Measurements from ENCODE around the gene PYROXD2.

Gene PYROXD2

DNA sequence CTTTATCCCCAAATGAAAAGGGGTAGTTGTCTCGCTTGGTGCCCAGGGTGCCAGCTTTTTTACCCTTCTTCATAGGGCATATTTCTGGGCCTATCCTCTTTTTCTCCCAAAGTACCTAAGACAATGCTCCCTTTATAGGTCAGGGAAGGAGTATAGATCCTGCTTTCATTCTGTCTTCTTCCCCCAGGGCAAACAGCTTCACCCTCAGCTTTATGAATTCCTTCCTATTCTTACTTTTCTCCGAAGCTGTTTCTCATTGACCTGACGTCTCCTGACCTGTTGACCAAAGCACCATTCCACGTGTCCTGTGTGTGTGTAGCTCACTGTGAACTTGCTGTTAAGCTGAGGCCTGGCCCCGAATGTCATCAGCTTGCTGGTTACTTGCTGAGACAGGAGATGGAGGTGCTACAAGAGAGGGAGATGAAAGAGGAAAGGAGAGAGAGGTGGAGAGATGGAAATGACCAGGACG is 48.9 kb downstream of the PYROXD2 start (continued):
- TF ChIP-seq ZFP30 (CRISPR knock-in tag; IDR thresholded peaks at IDR 0.05) (no peak), ZNF565 (CRISPR knock-in tag; conservative IDR thresholded peaks at IDR 0.05; ENCODE audit: low read depth) (no peak), ISL1 (CRISPR knock-in tag; IDR thresholded peaks at IDR 0.05) (no peak), ESRRG (CRISPR knock-in tag; IDR thresholded peaks at IDR 0.05) (no peak)
- TF ChIP-seq, protein P1, sequence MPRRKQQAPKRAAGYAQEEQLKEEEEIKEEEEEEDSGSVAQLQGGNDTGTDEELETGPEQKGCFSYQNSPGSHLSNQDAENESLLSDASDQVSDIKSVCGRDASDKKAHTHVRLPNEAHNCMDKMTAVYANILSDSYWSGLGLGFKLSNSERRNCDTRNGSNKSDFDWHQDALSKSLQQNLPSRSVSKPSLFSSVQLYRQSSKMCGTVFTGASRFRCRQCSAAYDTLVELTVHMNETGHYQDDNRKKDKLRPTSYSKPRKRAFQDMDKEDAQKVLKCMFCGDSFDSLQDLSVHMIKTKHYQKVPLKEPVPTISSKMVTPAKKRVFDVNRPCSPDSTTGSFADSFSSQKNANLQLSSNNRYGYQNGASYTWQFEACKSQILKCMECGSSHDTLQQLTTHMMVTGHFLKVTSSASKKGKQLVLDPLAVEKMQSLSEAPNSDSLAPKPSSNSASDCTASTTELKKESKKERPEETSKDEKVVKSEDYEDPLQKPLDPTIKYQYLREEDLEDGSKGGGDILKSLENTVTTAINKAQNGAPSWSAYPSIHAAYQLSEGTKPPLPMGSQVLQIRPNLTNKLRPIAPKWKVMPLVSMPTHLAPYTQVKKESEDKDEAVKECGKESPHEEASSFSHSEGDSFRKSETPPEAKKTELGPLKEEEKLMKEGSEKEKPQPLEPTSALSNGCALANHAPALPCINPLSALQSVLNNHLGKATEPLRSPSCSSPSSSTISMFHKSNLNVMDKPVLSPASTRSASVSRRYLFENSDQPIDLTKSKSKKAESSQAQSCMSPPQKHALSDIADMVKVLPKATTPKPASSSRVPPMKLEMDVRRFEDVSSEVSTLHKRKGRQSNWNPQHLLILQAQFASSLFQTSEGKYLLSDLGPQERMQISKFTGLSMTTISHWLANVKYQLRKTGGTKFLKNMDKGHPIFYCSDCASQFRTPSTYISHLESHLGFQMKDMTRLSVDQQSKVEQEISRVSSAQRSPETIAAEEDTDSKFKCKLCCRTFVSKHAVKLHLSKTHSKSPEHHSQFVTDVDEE (CRISPR knock-in tag; IDR thresholded peaks at IDR 0.05) = no peak

GRCh38 chr10:98365406-98366061 is 49.4 kb downstream of the PYROXD2 start:
- ATAC-seq = no peak
- TF ChIP-seq OSR1 (CRISPR knock-in tag; IDR thresholded peaks at IDR 0.05) (no peak), ISL1 (CRISPR knock-in tag; IDR thresholded peaks at IDR 0.05) (no peak), ZNF70 (CRISPR knock-in tag; IDR thresholded peaks at IDR 0.05) (no peak), ZFP30 (CRISPR knock-in tag; IDR thresholded peaks at IDR 0.05) (no peak)

DNA sequence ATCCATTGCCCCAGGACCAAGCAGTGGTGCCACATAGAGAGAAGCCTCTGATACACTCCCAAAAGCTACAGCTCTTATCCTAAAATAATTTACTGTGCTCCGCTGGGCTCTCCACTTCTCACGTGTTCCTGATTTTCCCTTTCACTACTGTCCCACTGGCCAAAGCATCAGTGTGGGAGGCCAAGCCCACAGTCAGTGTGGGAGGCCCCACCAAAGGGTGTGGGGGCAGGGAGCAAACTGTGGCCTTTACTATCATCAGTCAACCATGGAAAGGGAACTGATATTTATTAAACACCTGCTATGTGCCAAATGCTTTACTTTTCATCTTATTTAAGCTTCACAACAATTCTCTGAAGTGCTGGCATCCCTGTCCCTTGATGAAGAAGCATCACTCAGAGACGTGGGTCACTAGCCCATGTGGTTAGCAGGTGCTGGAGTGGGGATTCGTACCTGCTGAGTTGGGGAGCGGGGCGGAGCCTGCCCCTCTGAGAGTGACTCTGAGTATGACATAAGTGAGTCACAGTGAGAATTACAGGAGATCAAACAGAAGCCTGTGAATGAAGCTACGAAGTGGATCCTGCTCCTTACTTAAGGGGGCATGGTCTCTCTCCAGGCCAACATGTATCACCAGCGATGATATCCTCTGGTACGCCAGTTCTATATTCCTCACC is 50.4 kb downstream of the PYROXD2 start:
- no peak for TF ChIP-seq PATZ1 (CRISPR knock-in tag; IDR thresholded peaks at IDR 0.05; ENCODE audit: borderline replicate concordance)
- TF ChIP-seq ISL1 (CRISPR knock-in tag; IDR thresholded peaks at IDR 0.05) = no peak
- TF ChIP-seq ARNTL (CRISPR knock-in tag; IDR thresholded peaks at IDR 0.05; ENCODE audit: borderline replicate concordance, low read depth) = no peak
- no peak for TF ChIP-seq ZNF8 (CRISPR knock-in tag; IDR thresholded peaks at IDR 0.05)
- no peak for TF ChIP-seq ZNF565 (CRISPR knock-in tag; conservative IDR thresholded peaks at IDR 0.05; ENCODE audit: low read depth)
- no peak for TF ChIP-seq CSDC2 (CRISPR knock-in tag; IDR thresholded peaks at IDR 0.05)
- TF ChIP-seq SNAI2 (CRISPR knock-in tag; IDR thresholded peaks at IDR 0.05) = no peak
- TF ChIP-seq, protein P1 (CRISPR knock-in tag; IDR thresholded peaks at IDR 0.05) = no peak
- TF ChIP-seq ZFP3 (CRISPR knock-in tag; IDR thresholded peaks at IDR 0.05) = no peak
- no peak for TF ChIP-seq PPARA (CRISPR knock-in tag; IDR thresholded peaks at IDR 0.05; ENCODE audit: borderline replicate concordance)
- no peak for TF ChIP-seq ESRRG (CRISPR knock-in tag; IDR thresholded peaks at IDR 0.05)
- TF ChIP-seq ZFP30 (CRISPR knock-in tag; IDR thresholded peaks at IDR 0.05) = no peak
- TF ChIP-seq, protein P2, sequence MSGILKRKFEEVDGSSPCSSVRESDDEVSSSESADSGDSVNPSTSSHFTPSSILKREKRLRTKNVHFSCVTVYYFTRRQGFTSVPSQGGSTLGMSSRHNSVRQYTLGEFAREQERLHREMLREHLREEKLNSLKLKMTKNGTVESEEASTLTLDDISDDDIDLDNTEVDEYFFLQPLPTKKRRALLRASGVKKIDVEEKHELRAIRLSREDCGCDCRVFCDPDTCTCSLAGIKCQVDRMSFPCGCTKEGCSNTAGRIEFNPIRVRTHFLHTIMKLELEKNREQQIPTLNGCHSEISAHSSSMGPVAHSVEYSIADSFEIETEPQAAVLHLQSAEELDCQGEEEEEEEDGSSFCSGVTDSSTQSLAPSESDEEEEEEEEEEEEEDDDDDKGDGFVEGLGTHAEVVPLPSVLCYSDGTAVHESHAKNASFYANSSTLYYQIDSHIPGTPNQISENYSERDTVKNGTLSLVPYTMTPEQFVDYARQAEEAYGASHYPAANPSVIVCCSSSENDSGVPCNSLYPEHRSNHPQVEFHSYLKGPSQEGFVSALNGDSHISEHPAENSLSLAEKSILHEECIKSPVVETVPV (CRISPR knock-in tag; IDR thresholded peaks at IDR 0.05) = no peak
- no peak for ATAC-seq

DNA sequence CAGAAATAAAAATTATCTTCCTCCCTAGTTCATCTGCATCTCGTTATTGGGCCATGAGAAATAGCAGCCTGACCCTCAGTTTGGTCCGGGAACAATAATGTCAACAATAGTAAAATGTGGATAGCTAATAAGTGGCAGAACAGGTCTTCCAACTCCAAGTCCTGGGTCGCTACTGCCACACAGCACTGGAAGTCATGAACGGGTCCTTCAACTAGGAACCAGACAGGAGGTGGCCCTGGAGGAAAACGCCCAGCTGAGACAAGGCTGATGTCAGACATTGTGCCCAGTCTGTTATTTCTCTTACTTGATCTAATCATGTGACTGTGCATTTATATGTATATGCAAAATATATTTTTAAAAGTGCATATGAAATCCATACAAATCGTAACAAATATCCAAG is 51.8 kb downstream of the PYROXD2 start:
- TF ChIP-seq ARNTL (CRISPR knock-in tag; IDR thresholded peaks at IDR 0.05; ENCODE audit: borderline replicate concordance, low read depth) (no peak), CSDC2 (CRISPR knock-in tag; IDR thresholded peaks at IDR 0.05) (no peak), SNAI2 (CRISPR knock-in tag; IDR thresholded peaks at IDR 0.05) (no peak), ZNF8 (CRISPR knock-in tag; IDR thresholded peaks at IDR 0.05) (no peak), ZFP30 (CRISPR knock-in tag; IDR thresholded peaks at IDR 0.05) (no peak), PATZ1 (CRISPR knock-in tag; IDR thresholded peaks at IDR 0.05; ENCODE audit: borderline replicate concordance) (no peak), ZFP3 (CRISPR knock-in tag; IDR thresholded peaks at IDR 0.05) (no peak), BACH2 (CRISPR knock-in tag; IDR thresholded peaks at IDR 0.05; ENCODE audit: borderline replicate concordance) (no peak), RARB (CRISPR knock-in tag; IDR thresholded peaks at IDR 0.05) (no peak), PPARA (CRISPR knock-in tag; IDR thresholded peaks at IDR 0.05; ENCODE audit: borderline replicate concordance) (no peak), ZC3H10 (CRISPR knock-in tag; IDR thresholded peaks at IDR 0.05) (no peak), ESRRG (CRISPR knock-in tag; IDR thresholded peaks at IDR 0.05) (no peak), ZNF565 (CRISPR knock-in tag; conservative IDR thresholded peaks at IDR 0.05; ENCODE audit: low read depth) (no peak), ISL1 (CRISPR knock-in tag; IDR thresholded peaks at IDR 0.05) (no peak)
- TF ChIP-seq, protein P2 (CRISPR knock-in tag; IDR thresholded peaks at IDR 0.05) = no peak
- ATAC-seq = no peak

All from SK-N-SH treated with all-trans-retinoic acid at 6 μM for 48 hours (cell line).